G401.6 (cell line): ENCODE data around the gene CCNB3.

Experiments used
- FAIRE-seq: peaks from 2 replicates; lab custom pipeline; 2012; peaks lifted over from hg19 to GRCh38; lab: Jason Lieb, UNC

CCNB3 gene

DNA sequence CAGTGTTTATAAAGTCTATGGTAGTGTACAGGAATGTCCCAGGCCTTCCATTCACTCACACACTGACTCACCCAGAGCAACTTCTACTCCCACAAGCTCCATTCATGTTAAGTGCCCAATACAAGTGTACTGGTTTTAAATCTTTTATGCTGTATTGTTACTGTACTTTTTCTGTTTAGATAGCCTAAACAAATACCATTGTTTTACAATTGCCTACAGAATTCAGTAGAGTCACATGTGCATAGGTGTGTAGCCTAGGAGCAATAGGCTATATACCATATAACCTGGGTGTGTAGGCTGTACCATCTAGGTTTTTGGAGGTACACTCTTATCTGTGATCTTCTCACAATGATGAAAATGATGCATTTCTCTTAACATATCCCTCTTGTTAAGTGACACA lies 139.4 kb downstream of the CCNB3 start:
- no peak for FAIRE-seq

DNA sequence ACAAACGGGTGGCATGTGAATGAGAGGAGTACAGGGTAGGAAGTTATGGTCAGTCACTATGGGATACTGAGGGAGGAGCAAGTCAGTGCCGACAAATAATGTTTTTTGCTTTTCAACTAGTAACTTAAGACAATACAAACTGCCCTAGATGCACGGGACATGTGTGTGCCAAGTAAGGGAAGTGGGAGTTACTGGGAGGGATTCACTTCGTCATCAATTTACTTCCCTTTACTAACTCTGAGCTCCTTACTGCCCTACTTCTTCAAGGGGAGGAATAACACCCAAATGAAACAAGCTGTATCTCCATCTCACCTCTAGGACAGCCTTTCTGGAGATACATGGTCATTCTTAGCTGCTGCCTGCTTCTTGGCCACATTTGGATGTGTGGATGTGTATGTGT lies 168.4 kb downstream of the CCNB3 start:
- FAIRE-seq = no peak

GRCh38 chrX:50375481-50376267 lies 171.1 kb downstream of the CCNB3 start:
- no peak for FAIRE-seq

DNA sequence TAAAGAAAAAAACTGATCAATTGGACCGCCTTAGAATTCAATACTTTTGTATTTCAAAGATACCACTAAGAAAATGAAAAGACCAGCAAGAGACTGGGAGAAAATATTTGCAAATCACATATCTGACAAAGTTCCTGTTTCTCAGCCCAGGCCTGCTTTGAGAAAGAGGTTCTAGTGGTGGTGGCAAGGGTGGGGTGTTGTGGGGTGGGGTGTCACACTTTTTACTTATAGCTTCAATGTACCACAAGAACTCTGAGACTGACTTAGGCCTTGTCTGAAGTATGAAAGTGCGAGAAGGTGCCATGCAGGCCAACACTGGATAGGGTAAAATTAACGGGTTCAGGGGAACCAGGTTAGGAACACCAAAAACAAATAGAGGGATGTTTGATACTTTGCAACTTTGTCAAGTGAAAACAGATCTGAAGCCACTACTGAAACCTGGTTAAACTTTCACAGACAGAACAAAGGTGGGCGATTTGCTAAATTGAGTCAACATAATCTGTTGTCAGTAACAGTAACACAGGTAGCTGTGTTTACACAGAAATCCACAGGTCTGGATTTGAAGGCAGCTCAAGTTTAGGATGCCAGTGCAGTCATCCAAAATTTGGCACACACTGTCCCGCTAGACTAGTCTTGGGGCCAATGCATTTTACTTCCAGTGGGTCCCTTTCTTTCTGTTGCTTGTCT lies 177.3 kb downstream of the CCNB3 start:
- no peak for FAIRE-seq

DNA sequence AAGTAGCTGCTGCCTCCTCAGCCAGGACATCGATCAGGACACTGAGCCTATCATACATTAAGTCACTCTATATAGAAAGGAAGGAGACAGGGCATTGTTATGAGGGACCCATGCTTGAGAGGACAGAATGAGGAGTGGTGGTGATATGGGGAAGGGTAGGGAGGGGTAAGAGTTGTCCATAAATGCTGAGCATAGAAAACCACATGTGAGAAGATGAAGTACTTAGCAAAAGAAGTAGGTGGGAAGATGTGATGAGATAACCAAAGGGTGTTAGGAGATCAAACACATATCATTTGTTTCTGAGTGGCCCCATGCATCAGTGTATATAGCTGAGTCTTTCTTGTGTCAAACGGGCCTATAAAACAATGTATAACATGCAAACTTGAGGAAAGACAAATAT lies 182.0 kb downstream of the CCNB3 start:
- no peak for FAIRE-seq

- no peak for FAIRE-seq
Measured at GRCh38 chrX:50393902-50394301, 189.3 kb downstream of the CCNB3 start.
